Dedifferentiated amniotic fluid mesenchymal stem cell (primary cell): ENCODE data around the gene ANGPTL2.

Experiments used
- DNase-seq: peaks from one replicate; pipeline ENCODE4 v3.0.0-alpha.2; 2016; ENCODE audit errors: extremely low spot score

ANGPTL2 gene

GRCh38 chr9:127076860-127077643 lies 45.4 kb downstream of the ANGPTL2 start:
- DNase-seq = no peak

- no peak for DNase-seq
These were observed 46.6 kb downstream of the ANGPTL2 start for GRCh38 chr9:127075624-127076372.

GRCh38 chr9:127074561-127075548 lies 47.6 kb downstream of the ANGPTL2 start:
- no peak for DNase-seq

- no peak for DNase-seq
These were observed 54.7 kb downstream of the ANGPTL2 start for GRCh38 chr9:127067603-127068220.

- no peak for DNase-seq
These were observed 55.6 kb downstream of the ANGPTL2 start for GRCh38 chr9:127066851-127067136.

GRCh38 chr9:127066060-127066850 lies 56.2 kb downstream of the ANGPTL2 start:
- no peak for DNase-seq

- DNase-seq = no peak
These were observed 56.8 kb downstream of the ANGPTL2 start for GRCh38 chr9:127065592-127065991.

GRCh38 chr9:127064335-127064734 lies 58.1 kb downstream of the ANGPTL2 start:
- DNase-seq = no peak

- DNase-seq = no peak
These were observed 61.0 kb downstream of the ANGPTL2 start for GRCh38 chr9:127061411-127061810.

- DNase-seq = no peak
These were observed 62.6 kb downstream of the ANGPTL2 start for GRCh38 chr9:127059765-127060361.

- no peak for DNase-seq
These were observed 63.4 kb downstream of the ANGPTL2 start for GRCh38 chr9:127059030-127059429.

- DNase-seq = no peak
These were observed 63.8 kb downstream of the ANGPTL2 start for GRCh38 chr9:127058645-127059021.

GRCh38 chr9:127058011-127058644 lies 64.3 kb downstream of the ANGPTL2 start:
- no peak for DNase-seq

- DNase-seq = no peak
These were observed 66.0 kb downstream of the ANGPTL2 start for GRCh38 chr9:127056446-127056845.

GRCh38 chr9:127055745-127056402 lies 66.6 kb downstream of the ANGPTL2 start:
- DNase-seq = no peak

- no peak for DNase-seq
These were observed 68.5 kb downstream of the ANGPTL2 start for GRCh38 chr9:127053960-127054359.

GRCh38 chr9:127053057-127053821 lies 69.2 kb downstream of the ANGPTL2 start:
- DNase-seq = no peak

- DNase-seq = no peak
These were observed 70.4 kb downstream of the ANGPTL2 start for GRCh38 chr9:127051881-127052595.
